Measurements from ENCODE around the gene EGFL8.

Gene EGFL8

GRCh38 chr6:32146687-32147086 lies 17.7 kb upstream of the EGFL8 start:
- no peak for DNase-seq (ENCODE audit: low read depth in 3 of 3)

- no peak for DNase-seq (ENCODE audit: low read depth in 3 of 3)
Observed at GRCh38 chr6:32147401-32148132, 16.8 kb upstream of the EGFL8 start.

GRCh38 chr6:32148289-32149091 lies 15.9 kb upstream of the EGFL8 start:
- DNase-seq (ENCODE audit: low read depth in 3 of 3): peak; percentile 34 to 60 (median 46)

GRCh38 chr6:32149092-32149755 lies 15.2 kb upstream of the EGFL8 start:
- DNase-seq (ENCODE audit: low read depth in 3 of 3): no peak

- no peak for DNase-seq (ENCODE audit: low read depth in 3 of 3)
Observed at GRCh38 chr6:32149932-32150870, 14.2 kb upstream of the EGFL8 start.

GRCh38 chr6:32151181-32151862 lies 13.1 kb upstream of the EGFL8 start:
- DNase-seq (ENCODE audit: low read depth in 3 of 3): no peak

GRCh38 chr6:32151863-32152768 lies 12.3 kb upstream of the EGFL8 start, which contains the start of gene PRRT1:
PRRT1 (minus strand) TSS chr6:32151939; CDS start chr6:32151827, 112 bp downstream.
- DNase-seq (ENCODE audit: low read depth in 3 of 3): no peak

GRCh38 chr6:32152769-32153563 lies 11.4 kb upstream of the EGFL8 start:
- no peak for DNase-seq (ENCODE audit: low read depth in 3 of 3)

GRCh38 chr6:32153564-32154513 lies 10.6 kb upstream of the EGFL8 start, which contains the start of gene PPT2:
PPT2 (plus strand) TSS chr6:32154141; CDS start chr6:32154595, 454 bp downstream.
- DNase-seq (ENCODE audit: low read depth in 3 of 3): peak in 2 of 3 experiments; percentile 35 to 46

- peak in 1 of 3 experiments; percentile 32 for DNase-seq (ENCODE audit: low read depth in 3 of 3)
Observed at GRCh38 chr6:32154514-32155161, 9.8 kb upstream of the EGFL8 start.

- DNase-seq (ENCODE audit: low read depth in 3 of 3): no peak
Observed at GRCh38 chr6:32156891-32157290, 7.5 kb upstream of the EGFL8 start.

GRCh38 chr6:32158052-32158451 lies 6.3 kb upstream of the EGFL8 start:
- DNase-seq (ENCODE audit: low read depth in 3 of 3): no peak

GRCh38 chr6:32163559-32164258 lies 686 bp upstream of the EGFL8 start:
- DNase-seq (ENCODE audit: low read depth in 3 of 3): no peak

GRCh38 chr6:32166411-32167061 lies 2.1 kb downstream of the EGFL8 start:
- no peak for DNase-seq (ENCODE audit: low read depth in 3 of 3)

GRCh38 chr6:32167154-32167760 lies 2.9 kb downstream of the EGFL8 start:
- no peak for DNase-seq (ENCODE audit: low read depth in 3 of 3)

Data from stimulated activated CD4-positive, alpha-beta T cell treated with anti-CD3 and anti-CD28 coated beads, TNF-alpha, amount 100 ng/mL, for 4 hours (primary cell).